MCF 10A (cell line): ENCODE data around the gene TMEM200C. TPM values are rescaled to one million over a fixed set of nuclear protein-coding genes. Genes with fewer than 3 reads are reported as not detected.

Experiments
- BruUV-seq: library from RNA; stranded (reverse); fragments of 400-500 nt; replicated peaks from 2 replicates; lab custom pipeline; 2021; lab: Mats Ljungman, UMichigan
- CTCF ChIA-PET: fragments of 300-600 bp; sonication (Branson Sonifier 250); formaldehyde crosslinking; extraction: SDS; loops from one replicate; lab custom pipeline; 2021; ENCODE audit warnings: antibody characterized with exemption, inconsistent platforms; lab: Yijun Ruan, JAX
- POLR2A ChIA-PET: fragments of 300-600, 350-650 bp; sonication (Branson Sonifier 250); formaldehyde crosslinking; extraction: SDS; loops from one replicate; lab custom pipeline; 2020; ENCODE audit warnings: antibody characterized with exemption, inconsistent platforms; lab: Yijun Ruan, JAX
- DNase-seq: peaks from one replicate; pipeline ENCODE4 v3.0.0-alpha.2; 2018; ENCODE audit not compliant: unreplicated experiment
- H3K27ac Mint-ChIP-seq: one replicate; pipeline ENCODE4 v1.8.0; 2022; ENCODE audit warnings: mild to moderate bottlenecking, low read depth, mixed read lengths; ENCODE audit not compliant: unreplicated experiment
- H3K27me3 Mint-ChIP-seq: one replicate; pipeline ENCODE4 v1.8.0; 2022; ENCODE audit warnings: mixed read lengths; ENCODE audit not compliant: insufficient read depth, unreplicated experiment
- H3K36me3 Mint-ChIP-seq: one replicate; pipeline ENCODE4 v1.8.0; 2022; ENCODE audit warnings: mild to moderate bottlenecking, moderate library complexity, mixed read lengths; ENCODE audit not compliant: insufficient read depth, unreplicated experiment
- H3K4me1 Mint-ChIP-seq: one replicate; pipeline ENCODE4 v1.8.0; 2022; ENCODE audit warnings: mixed read lengths; ENCODE audit not compliant: insufficient read depth, unreplicated experiment
- H3K4me3 Mint-ChIP-seq: one replicate; pipeline ENCODE4 v1.8.0; 2022; ENCODE audit warnings: mild to moderate bottlenecking, moderate library complexity, mixed read lengths; ENCODE audit not compliant: unreplicated experiment
- H3K9me3 Mint-ChIP-seq: one replicate; pipeline ENCODE4 v1.8.0; 2022; ENCODE audit warnings: mixed read lengths; ENCODE audit not compliant: unreplicated experiment
- CTCF ChIP-seq: fragments of 200-600 bp; IDR thresholded peaks from one replicate; pipeline ENCODE4 v1.8.0; 2022; ENCODE audit warnings: antibody characterized with exemption, mild to moderate bottlenecking; ENCODE audit not compliant: unreplicated experiment
- intact Hi-C: fragments of 100-400 bp; cut with micrococcal nuclease; formaldehyde crosslinking; loops from 2 replicates; pipeline ENCODE4 v1.14.1; 2022
- microRNA-seq: library from miRNA; unstranded; fragments of <30 nt; microRNA quantifications from one replicate; pipeline ENCODE4 v1.2.0, GENCODE V29; 2022
- total RNA-seq: library from RNA; stranded (reverse); gene quantifications from 2 replicates; pipeline ENCODE4 v1.2.3, GENCODE V29; 2022

The TMEM200C gene
- total RNA-seq, 1 experiment from 2014 or later = not detected

DNA sequence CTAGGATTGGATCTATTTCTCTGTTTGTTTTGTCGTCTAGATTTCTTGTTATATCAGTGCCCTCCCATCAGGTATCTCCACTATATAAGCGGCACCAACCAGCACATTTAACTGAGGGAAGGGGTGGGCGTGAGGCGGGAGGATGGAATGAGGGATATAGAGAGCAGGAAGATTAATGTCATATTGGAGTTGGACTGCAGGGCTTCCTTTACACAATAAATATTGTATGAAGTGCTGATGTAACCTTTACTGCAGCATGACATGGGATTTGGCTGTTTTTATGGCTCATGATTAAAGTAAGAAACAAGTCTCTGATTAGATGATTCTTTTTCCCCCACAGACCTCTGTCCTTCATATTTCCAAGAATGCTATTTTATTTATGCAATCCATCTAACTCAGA, 54.8 kb downstream of the TMEM200C start:
- CTCF ChIA-PET = interaction anchor here (1.0 to 1.8 kb wide), 6 partner anchors 10 to 767 kb away, joined by 3 to 8 read pairs (median 6); no protein-coding TSS in a partner anchor
- no peaks in the 10 kb centered on the region for H3K9me3 Mint-ChIP-seq
- intact Hi-C loops = loop anchor here (2.0 kb wide), 1 partner anchor 384 kb away; no protein-coding TSS in a partner anchor

DNA sequence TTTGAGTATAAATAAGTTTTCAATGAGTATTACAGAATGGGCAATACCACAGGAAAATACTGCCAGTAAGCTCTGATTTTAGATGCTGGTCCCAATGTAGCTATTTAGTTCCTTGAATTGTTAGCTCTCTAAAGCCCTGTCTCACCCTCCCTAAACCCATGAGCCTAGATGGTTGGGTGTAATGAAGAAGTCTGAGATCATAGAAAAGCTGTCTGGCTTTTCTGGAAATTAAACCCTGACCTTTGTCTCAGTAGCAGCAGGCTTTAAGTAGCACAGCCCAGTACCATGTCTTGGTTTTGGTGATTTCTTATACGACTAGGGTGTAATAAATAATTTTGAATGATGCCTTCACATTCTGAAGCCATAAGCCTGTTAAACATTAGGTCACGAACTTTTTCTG, 55.3 kb downstream of the TMEM200C start:
- H3K27ac Mint-ChIP-seq = no peak overlapping the region
- no peaks in the 10 kb centered on the region for H3K36me3 Mint-ChIP-seq
- H3K4me1 Mint-ChIP-seq = no peaks in the 10 kb centered on the region
- TF ChIP-seq CTCF = no peak
- intact Hi-C loops = loop anchor here (2.0 kb wide), 1 partner anchor 383 kb away; no protein-coding TSS in a partner anchor
- no peak overlapping the region for H3K4me3 Mint-ChIP-seq
- no peak for DNase-seq
- H3K27me3 Mint-ChIP-seq = peaks cover 42% of the 10 kb centered on the region
- BruUV-seq = no TSS peak
- ChIA-PET CTCF (interaction anchor here (1.0 kb wide), 1 partner anchor 12 kb away, joined by 3 read pairs; no protein-coding TSS in a partner anchor), POLR2A (no interaction called here)
- H3K9me3 Mint-ChIP-seq = no peaks in the 10 kb centered on the region

More for the DNA sequence above, 54.8 kb downstream of the TMEM200C start:
- BruUV-seq = no TSS peak
- POLR2A ChIA-PET = no interaction called here
- Mint-ChIP-seq H3K4me3 (no peak overlapping the region), H3K36me3 (no peaks in the 10 kb centered on the region), H3K4me1 (no peaks in the 10 kb centered on the region), H3K27ac (no peak overlapping the region), H3K27me3 (peaks cover 37% of the 10 kb centered on the region)
- DNase-seq = no peak
- no peak for TF ChIP-seq CTCF

DNA sequence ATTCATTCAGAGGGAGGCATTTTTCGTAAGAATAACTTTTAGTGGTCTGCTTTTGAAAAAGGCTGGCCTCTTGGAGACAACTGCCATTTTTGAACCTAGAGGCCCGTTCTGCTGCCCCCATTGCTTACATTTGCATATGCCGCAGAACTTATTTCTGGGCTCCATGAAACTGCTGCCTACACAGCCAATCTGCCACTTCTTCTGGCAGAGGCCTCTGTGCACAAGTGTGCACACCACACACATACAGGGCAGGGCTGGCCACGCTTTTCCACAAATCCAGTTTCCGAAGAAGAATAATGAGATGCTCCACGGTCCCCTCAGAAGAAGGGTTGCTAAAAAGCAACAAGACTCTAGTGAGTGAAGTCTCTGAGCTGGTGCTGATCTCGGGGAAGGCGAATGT, 56.2 kb downstream of the TMEM200C start:
- Mint-ChIP-seq H3K27ac (no peak overlapping the region), H3K9me3 (no peaks in the 10 kb centered on the region), H3K36me3 (no peaks in the 10 kb centered on the region), H3K27me3 (peaks cover 42% of the 10 kb centered on the region), H3K4me1 (no peaks in the 10 kb centered on the region), H3K4me3 (no peak overlapping the region)
- intact Hi-C loops = no loop called here
- POLR2A ChIA-PET = no interaction called here
- CTCF ChIA-PET = interaction anchor here (0.6 to 1.6 kb wide), 2 partner anchors 236 to 482 kb away, joined by 5 to 7 read pairs; no protein-coding TSS in a partner anchor
- no peak for TF ChIP-seq CTCF
- DNase-seq = no peak
- no TSS peak for BruUV-seq

Small RNAs within 50 kb of the gene (microRNA-seq; reads per million reads assigned to microRNA genes)
- not detected for gene MIR3976
